ENCODE measurements around the gene GSTM3.
"Not testable (repeated sequence)": the region's sequence is repeated elsewhere in the genome, so short reads cannot be mapped to it uniquely, and the experiment has no call there.

Gene GSTM3

GRCh38 chr1:109725510-109725909 lies 15.3 kb downstream of the GSTM3 start:
- no peak for DNase-seq

GRCh38 chr1:109724933-109725332 lies 15.9 kb downstream of the GSTM3 start:
- DNase-seq: no peak

GRCh38 chr1:109722908-109723691 lies 17.7 kb downstream of the GSTM3 start:
- no peak for DNase-seq

- no peak for DNase-seq
Observed at GRCh38 chr1:109721971-109722370, 18.9 kb downstream of the GSTM3 start.

GRCh38 chr1:109721042-109721441 lies 19.8 kb downstream of the GSTM3 start:
- DNase-seq: no peak

- no peak for DNase-seq
Observed at GRCh38 chr1:109719337-109719837, 21.5 kb downstream of the GSTM3 start.

GRCh38 chr1:109718495-109718894 lies 22.3 kb downstream of the GSTM3 start:
- no peak for DNase-seq

GRCh38 chr1:109717729-109718128 lies 23.1 kb downstream of the GSTM3 start:
- no peak for DNase-seq

- DNase-seq: no peak
Observed at GRCh38 chr1:109716570-109717090, 24.2 kb downstream of the GSTM3 start.

- DNase-seq: no peak
Observed at GRCh38 chr1:109716121-109716520, 24.7 kb downstream of the GSTM3 start.

GRCh38 chr1:109714661-109715372 lies 26.0 kb downstream of the GSTM3 start:
- DNase-seq: no peak

- DNase-seq: no peak
Observed at GRCh38 chr1:109713636-109714035, 27.2 kb downstream of the GSTM3 start.

- no peak for DNase-seq
Observed at GRCh38 chr1:109712321-109712864, 28.4 kb downstream of the GSTM3 start.

- DNase-seq: not testable (repeated sequence)
Observed at GRCh38 chr1:109711593-109712320, 29.1 kb downstream of the GSTM3 start, which contains the start of gene GSTM5. TSS of gene GSTM5 (plus strand) at chr1:109712251. CDS start at chr1:109712313, 62 bp downstream.

- DNase-seq: not testable (repeated sequence)
Observed at GRCh38 chr1:109709822-109710221, 31.0 kb downstream of the GSTM3 start.

GRCh38 chr1:109708949-109709348 lies 31.9 kb downstream of the GSTM3 start:
- not testable (repeated sequence) for DNase-seq

GRCh38 chr1:109705411-109705810 lies 35.4 kb downstream of the GSTM3 start:
- DNase-seq: no peak

GRCh38 chr1:109704173-109704572 lies 36.7 kb downstream of the GSTM3 start:
- no peak for DNase-seq

- not testable (repeated sequence) for DNase-seq
Observed at GRCh38 chr1:109702940-109703339, 37.9 kb downstream of the GSTM3 start.

GRCh38 chr1:109697861-109698260 lies 43.0 kb downstream of the GSTM3 start:
- DNase-seq: not testable (repeated sequence)

GRCh38 chr1:109697066-109697465 lies 43.8 kb downstream of the GSTM3 start:
- DNase-seq: no peak

- not testable (repeated sequence) for DNase-seq
Observed at GRCh38 chr1:109695138-109695537, 45.7 kb downstream of the GSTM3 start.

- DNase-seq: not testable (repeated sequence)
Observed at GRCh38 chr1:109694400-109694799, 46.4 kb downstream of the GSTM3 start.
